ENCODE results near the gene FCER1A. TPM values are rescaled to one million over a fixed set of nuclear protein-coding genes. Genes with fewer than 3 reads are reported as not detected.
"Not testable (repeated sequence)": the region's sequence is repeated elsewhere in the genome, so short reads cannot be mapped to it uniquely, and the experiment has no call there.

Gene FCER1A
- total RNA-seq, 2 experiments from 2014 or later = not detected

DNA sequence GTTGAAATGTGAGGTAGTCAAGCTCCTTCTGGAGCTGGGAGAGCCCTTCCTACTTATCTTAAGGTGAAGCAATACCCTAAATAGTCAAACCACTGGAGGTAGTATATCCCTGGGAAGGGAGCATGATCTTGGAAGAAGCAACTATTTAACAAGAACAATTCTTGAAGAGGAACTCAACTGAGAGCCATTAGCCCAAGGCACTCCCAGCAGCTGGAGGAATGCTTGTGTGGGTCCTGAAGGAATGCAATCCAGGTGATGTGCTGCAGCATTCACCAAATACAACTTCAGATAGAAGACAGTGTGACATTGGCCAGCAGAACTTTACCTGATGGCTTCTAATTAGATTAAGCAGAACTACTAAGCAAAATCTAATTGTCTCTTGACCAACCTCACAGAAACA lies 9.5 kb downstream of the FCER1A start:
- Mint-ChIP-seq H3K36me3 (ENCODE audit: low read depth) (no peaks in the 10 kb centered on the region), H3K27me3 (peaks cover 7% of the 10 kb centered on the region), H3K27ac (no peak overlapping the region), H3K4me1 (no peaks in the 10 kb centered on the region), H3K9me3 (no peaks in the 10 kb centered on the region), H3K4me3 (no peak overlapping the region)
- ChIA-PET POLR2A (no interaction called here), CTCF (no interaction called here)
- DNase-seq = no peak

DNA sequence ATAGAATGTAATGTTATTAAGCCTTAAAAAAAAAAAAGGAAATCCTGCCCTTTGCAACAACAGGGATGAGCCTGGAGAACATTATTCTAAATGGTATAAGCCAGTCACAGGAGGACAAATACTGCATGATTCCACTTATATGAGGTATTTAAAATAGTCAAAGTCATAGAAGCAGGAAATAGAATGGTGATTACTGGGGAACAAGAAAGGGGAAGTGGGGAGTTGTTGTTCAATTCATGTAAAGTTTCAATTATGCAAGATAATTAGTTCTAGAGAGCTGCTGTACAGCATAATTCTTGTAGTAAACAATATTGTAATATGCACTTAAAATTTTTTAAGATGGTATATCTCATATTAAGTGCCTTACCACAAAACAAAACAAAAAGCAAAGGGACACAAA lies 13.2 kb downstream of the FCER1A start:
- H3K4me1 Mint-ChIP-seq = no peaks in the 10 kb centered on the region
- ChIA-PET CTCF (no interaction called here), POLR2A (no interaction called here)
- no peak for DNase-seq
- H3K27me3 Mint-ChIP-seq = peaks cover 7% of the 10 kb centered on the region
- no peak overlapping the region for H3K4me3 Mint-ChIP-seq
- H3K9me3 Mint-ChIP-seq = no peaks in the 10 kb centered on the region
- H3K36me3 Mint-ChIP-seq (ENCODE audit: low read depth) = no peaks in the 10 kb centered on the region
- H3K27ac Mint-ChIP-seq = no peak overlapping the region

DNA sequence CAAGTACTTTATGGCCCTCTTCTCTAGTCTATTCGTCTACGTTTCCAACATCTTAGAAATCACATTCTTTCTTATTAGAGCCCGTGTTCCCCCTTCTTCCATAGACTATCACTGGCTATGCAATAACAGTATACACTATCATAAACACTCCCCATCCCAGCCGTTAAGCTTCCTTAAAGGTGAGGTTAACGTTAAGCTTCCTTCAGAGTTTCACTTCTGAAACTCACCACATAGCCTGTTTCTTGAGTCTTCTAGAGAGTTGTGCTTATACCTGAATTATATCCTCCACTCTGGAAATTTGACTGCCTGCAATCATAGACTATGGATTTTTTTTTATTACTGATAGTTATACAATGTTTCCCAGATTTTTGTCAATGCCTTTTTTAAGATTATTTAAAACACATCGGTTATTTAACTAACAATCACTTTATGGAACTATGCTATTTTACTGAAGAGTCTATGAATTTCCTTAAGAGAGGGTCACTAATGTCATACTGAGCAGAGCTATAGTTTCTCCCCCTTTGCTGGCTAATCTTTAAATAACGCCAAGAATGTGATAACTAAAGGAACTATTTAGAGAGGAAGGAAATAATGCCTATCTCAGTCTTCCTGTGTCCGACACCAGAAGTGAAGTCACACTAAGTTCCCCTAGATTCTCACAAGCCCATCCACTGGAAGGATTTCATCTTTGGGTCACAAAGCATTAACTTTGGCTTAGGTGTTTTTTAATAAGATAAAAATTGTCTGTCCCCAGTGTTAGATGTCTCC lies 16.8 kb downstream of the FCER1A start:
- Mint-ChIP-seq H3K36me3 (ENCODE audit: low read depth) (no peaks in the 10 kb centered on the region), H3K4me3 (no peak overlapping the region), H3K27me3 (peaks cover 9% of the 10 kb centered on the region), H3K9me3 (no peaks in the 10 kb centered on the region), H3K27ac (no peak overlapping the region), H3K4me1 (no peaks in the 10 kb centered on the region)
- ChIA-PET POLR2A (no interaction called here), CTCF (no interaction called here)
- DNase-seq = no peak

DNA sequence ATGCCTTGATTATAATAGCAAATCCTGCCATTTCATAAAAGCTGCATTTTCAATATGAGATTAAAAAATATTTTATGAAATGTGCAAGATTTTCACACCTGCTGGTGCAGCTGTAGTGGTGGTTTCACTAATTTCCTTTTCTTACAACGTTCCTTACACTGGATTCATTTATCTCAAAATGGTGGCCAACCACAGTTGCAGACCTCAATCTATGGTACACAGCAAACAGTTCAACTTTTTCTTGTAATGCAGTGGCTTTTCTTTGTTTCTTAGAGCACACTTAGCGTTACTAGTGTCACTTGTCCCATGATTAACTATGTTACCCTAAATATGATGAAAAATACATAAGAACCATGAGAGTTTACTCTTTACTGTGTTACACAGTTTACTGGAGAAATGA lies 32.7 kb downstream of the FCER1A start:
- no peak overlapping the region for H3K4me3 Mint-ChIP-seq
- no peak overlapping the region for H3K27ac Mint-ChIP-seq
- H3K36me3 Mint-ChIP-seq (ENCODE audit: low read depth) = no peaks in the 10 kb centered on the region
- peaks cover 4% of the 10 kb centered on the region for H3K27me3 Mint-ChIP-seq
- no peaks in the 10 kb centered on the region for H3K9me3 Mint-ChIP-seq
- H3K4me1 Mint-ChIP-seq = no peaks in the 10 kb centered on the region
- POLR2A ChIA-PET = no interaction called here
- CTCF ChIA-PET = no interaction called here
- DNase-seq = no peak

DNA sequence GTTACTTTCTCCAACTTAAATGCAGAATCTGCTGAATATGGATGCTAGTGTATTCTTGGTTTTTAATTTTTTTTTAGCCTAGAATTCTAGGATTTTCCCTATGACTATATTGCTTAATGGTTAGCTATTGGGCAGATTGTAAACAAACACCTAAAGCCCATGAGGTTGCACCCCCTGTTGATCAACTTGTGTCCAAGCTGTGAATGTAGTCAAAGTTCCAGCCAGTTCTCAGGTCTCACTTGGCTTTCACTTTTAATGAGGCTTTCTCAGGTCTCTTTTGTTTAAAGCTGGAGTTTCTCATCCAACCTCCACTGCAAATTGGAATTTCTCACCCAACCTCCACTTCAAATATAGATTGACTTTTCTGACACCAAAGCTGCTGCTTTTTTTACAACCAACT lies 35.9 kb downstream of the FCER1A start:
- H3K9me3 Mint-ChIP-seq = no peaks in the 10 kb centered on the region

GRCh38 chr1:159339536-159339935 lies 37.4 kb downstream of the FCER1A start:
- H3K27ac Mint-ChIP-seq = no peak overlapping the region
- no peak overlapping the region for H3K4me3 Mint-ChIP-seq
- peaks cover 7% of the 10 kb centered on the region for H3K27me3 Mint-ChIP-seq
- no peaks in the 10 kb centered on the region for H3K36me3 Mint-ChIP-seq (ENCODE audit: low read depth)
- ChIA-PET CTCF (no interaction called here), POLR2A (no interaction called here)
- no peak for DNase-seq
- H3K4me1 Mint-ChIP-seq = no peaks in the 10 kb centered on the region
- H3K9me3 Mint-ChIP-seq = no peaks in the 10 kb centered on the region

More for the DNA sequence above, 35.9 kb downstream of the FCER1A start:
- peaks cover 4% of the 10 kb centered on the region for H3K27me3 Mint-ChIP-seq
- H3K4me3 Mint-ChIP-seq = no peak overlapping the region
- ChIA-PET POLR2A (no interaction called here), CTCF (no interaction called here)
- no peaks in the 10 kb centered on the region for H3K4me1 Mint-ChIP-seq
- DNase-seq = no peak
- no peak overlapping the region for H3K27ac Mint-ChIP-seq
- H3K36me3 Mint-ChIP-seq (ENCODE audit: low read depth) = no peaks in the 10 kb centered on the region

GRCh38 chr1:159341736-159342135 lies 39.6 kb downstream of the FCER1A start:
- no peak for DNase-seq
- Mint-ChIP-seq H3K4me3 (no peak overlapping the region), H3K27me3 (peaks cover 7% of the 10 kb centered on the region), H3K36me3 (ENCODE audit: low read depth) (no peaks in the 10 kb centered on the region), H3K9me3 (no peaks in the 10 kb centered on the region), H3K27ac (no peak overlapping the region), H3K4me1 (no peaks in the 10 kb centered on the region)
- CTCF ChIA-PET = no interaction called here
- POLR2A ChIA-PET = interaction anchor here (0.7 kb wide), 1 partner anchor 403 kb away, joined by 3 read pairs; no protein-coding TSS in a partner anchor

- no peak overlapping the region for H3K27ac Mint-ChIP-seq
- no peak for DNase-seq
- CTCF ChIA-PET = no interaction called here
- no peak overlapping the region for H3K4me3 Mint-ChIP-seq
- POLR2A ChIA-PET = no interaction called here
- H3K9me3 Mint-ChIP-seq = no peaks in the 10 kb centered on the region
- H3K27me3 Mint-ChIP-seq = peaks cover 7% of the 10 kb centered on the region
- no peaks in the 10 kb centered on the region for H3K36me3 Mint-ChIP-seq (ENCODE audit: low read depth)
- H3K4me1 Mint-ChIP-seq = no peaks in the 10 kb centered on the region
Observed at GRCh38 chr1:159342761-159343425, 40.8 kb downstream of the FCER1A start.

DNA sequence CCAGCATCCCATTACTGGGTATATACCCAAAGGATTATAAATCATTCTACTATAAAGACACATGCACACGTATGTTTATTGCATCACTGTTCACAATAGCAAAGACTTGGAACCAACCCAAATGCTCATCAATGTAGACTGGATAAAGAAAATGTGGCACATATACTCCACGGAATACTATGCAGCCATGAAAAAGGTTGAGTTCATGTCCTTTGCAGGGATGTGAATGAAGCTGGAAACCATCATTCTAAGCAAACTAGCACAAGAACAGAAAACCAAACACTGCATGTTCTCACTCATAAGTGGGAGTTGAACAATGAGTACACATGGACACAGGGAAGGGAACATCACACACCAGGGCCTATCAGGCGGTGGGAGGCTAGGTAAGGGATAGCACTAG lies 47.2 kb downstream of the FCER1A start:
- DNase-seq; POLR2A ChIA-PET; H3K4me1 Mint-ChIP-seq; H3K27me3 Mint-ChIP-seq; H3K27ac Mint-ChIP-seq; CTCF ChIA-PET; H3K4me3 Mint-ChIP-seq; H3K36me3 Mint-ChIP-seq (ENCODE audit: low read depth); H3K9me3 Mint-ChIP-seq: not testable (repeated sequence)

DNA sequence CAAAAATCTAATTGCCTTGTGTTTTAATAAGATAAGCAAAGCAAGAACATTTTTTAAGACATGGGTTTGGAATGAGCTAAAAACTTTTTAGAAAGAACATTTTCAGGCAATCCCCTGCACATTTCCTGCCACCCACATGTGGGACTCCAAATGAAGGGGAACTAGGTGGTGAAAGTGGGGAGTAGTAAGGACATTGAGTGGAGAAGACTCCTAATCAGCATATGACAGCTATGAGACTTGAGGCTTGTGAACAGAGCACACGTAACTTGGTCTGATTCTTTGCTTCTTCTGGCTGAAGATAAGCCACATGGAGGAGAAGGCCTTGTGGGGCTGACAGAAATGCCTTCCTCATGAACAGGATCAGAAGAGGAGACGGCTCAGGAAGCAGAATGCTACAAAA lies 50.3 kb downstream of the FCER1A start:
- DNase-seq = no peak
- no peak overlapping the region for H3K27ac Mint-ChIP-seq
- H3K27me3 Mint-ChIP-seq = no peaks in the 10 kb centered on the region
- ChIA-PET CTCF (no interaction called here), POLR2A (no interaction called here)
- no peaks in the 10 kb centered on the region for H3K9me3 Mint-ChIP-seq
- H3K36me3 Mint-ChIP-seq (ENCODE audit: low read depth) = no peaks in the 10 kb centered on the region
- no peaks in the 10 kb centered on the region for H3K4me1 Mint-ChIP-seq
- no peak overlapping the region for H3K4me3 Mint-ChIP-seq

Other genes starting within 250 kb of the FCER1A start
- gene AIM2, start 225.6 kb upstream of the FCER1A start, total RNA-seq = 1 to 10 TPM; 4.2 to 5.7 TPM
- not detected for gene CADM3, start 130.7 kb upstream of the FCER1A start, total RNA-seq
- not detected for gene ACKR1, start 97.5 kb upstream of the FCER1A start, total RNA-seq
- gene OR10J4, start 129.9 kb downstream of the FCER1A start, total RNA-seq = not detected
- gene OR10J1, start 137.4 kb downstream of the FCER1A start, total RNA-seq = not detected
- gene OR10J5, start 233.7 kb downstream of the FCER1A start, total RNA-seq = not detected

All from activated CD4-positive, alpha-beta T cell treated with anti-CD3 and anti-CD28 coated beads, Interleukin-2, amount 10 ng/mL, durations not matched to agents 7 days and 5 days (primary cell).